A549 (cell line): ENCODE results near the gene SERPIND1.
"Not testable (repeated sequence)": the region's sequence is repeated elsewhere in the genome, so short reads cannot be mapped to it uniquely, and the experiment has no call there.

Experiments
- BHLHE40 ChIP-seq: IDR thresholded peaks from 2 replicates; pipeline ENCODE4 v1.6.1; 2012; ENCODE audit warnings: low read depth, low read length, inconsistent platforms
- EP300 ChIP-seq, 2 experiments: fragments of >200 bp; sonication (Bioruptor Twin); formaldehyde crosslinking; IDR thresholded peaks; 2 replicates in 1 of 2; 3 replicates in 1 of 2; pipeline ENCODE4 v1.6.1; 2016 to 2017
- FOXS1 ChIP-seq: fragments of 250-450 bp; sonication (Bioruptor Pico); IDR thresholded peaks from 2 replicates; pipeline ENCODE4 v1.5.0; 2020; ENCODE audit warnings: mild to moderate bottlenecking, moderate library complexity
- HDAC2 ChIP-seq: fragments of 200-600 bp; sonication (generic); IDR thresholded peaks from 2 replicates; pipeline ENCODE4 v1.6.1; 2016
- HOXA7 ChIP-seq: fragments of 250-450 bp; sonication (Bioruptor Pico); IDR thresholded peaks from 2 replicates; pipeline ENCODE4 v1.5.0; 2020; ENCODE audit warnings: mild to moderate bottlenecking, moderate library complexity
- JUNB ChIP-seq: fragments of >200 bp; sonication (Bioruptor Twin); formaldehyde crosslinking; IDR thresholded peaks from 2 replicates; pipeline ENCODE4 v1.6.1; 2016
- POLR2A ChIP-seq: IDR thresholded peaks from 2 replicates; pipeline ENCODE4 v1.6.1; 2012; ENCODE audit warnings: mild to moderate bottlenecking, low read length
- POLR2AphosphoS2 ChIP-seq: conservative IDR thresholded peaks from 2 replicates; pipeline ENCODE4 v1.6.1; 2012; ENCODE audit warnings: low read length, improper control_type of control experiment, inconsistent platforms
- RAD21 ChIP-seq, 2 experiments: fragments of >200 bp in 1 of 2; sonication (Bioruptor Twin) in 1 of 2; formaldehyde crosslinking in 1 of 2; IDR thresholded peaks in 1 of 2; conservative IDR thresholded peaks in 1 of 2; 2 replicates in 1 of 2; 3 replicates in 1 of 2; pipeline ENCODE4 v1.6.1; 2012 to 2018; ENCODE audit warnings: inconsistent platforms in 1 of 2
- RFX5 ChIP-seq: fragments of 450-650 bp; IDR thresholded peaks from 2 replicates; pipeline ENCODE4 v1.7.1; 2014; ENCODE audit warnings: antibody characterized with exemption, mild to moderate bottlenecking, moderate library complexity
- TP53 ChIP-seq: fragments of 250-450 bp; sonication (Bioruptor Pico); IDR thresholded peaks from 2 replicates; pipeline ENCODE4 v1.5.0; 2021; ENCODE audit warnings: mild to moderate bottlenecking, moderate library complexity
- TF ChIP-seq, protein P1 (sequence below): fragments of >200 bp; sonication (Bioruptor Twin); formaldehyde crosslinking; IDR thresholded peaks from 3 replicates; pipeline ENCODE4 v1.5.1; 2016
- TF ChIP-seq, protein P2 (sequence below): fragments of 200-600 bp; sonication (generic); IDR thresholded peaks from 2 replicates; pipeline ENCODE4 v1.6.1; 2016; ENCODE audit warnings: antibody characterized with exemption, mild to moderate bottlenecking, moderate library complexity

DNA sequence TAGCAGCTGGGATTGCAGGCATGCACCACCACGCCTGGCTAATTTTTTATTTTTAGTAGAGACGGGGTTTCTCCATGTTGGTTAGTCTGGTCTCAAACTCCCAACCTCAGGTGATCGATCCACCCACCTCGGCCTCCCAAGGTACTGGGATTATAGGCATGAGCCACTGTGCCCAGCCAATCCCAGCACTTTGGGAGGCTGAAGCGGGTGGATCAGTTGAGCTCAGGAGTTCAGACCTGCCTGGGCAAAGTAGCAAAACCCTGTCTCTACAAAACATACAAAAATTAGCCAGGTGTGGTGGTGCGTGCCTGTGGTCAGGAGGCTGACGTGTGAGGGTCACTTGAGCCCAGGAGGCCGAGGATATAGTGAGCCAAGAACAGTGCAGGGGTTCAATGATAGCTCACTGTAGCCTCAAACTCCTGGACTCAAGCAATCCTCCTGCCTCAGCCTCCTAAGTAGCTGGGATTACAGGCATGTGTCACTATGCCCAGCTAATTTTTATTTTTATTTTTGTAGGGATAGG, 47.9 kb downstream of the SERPIND1 start:
- not testable (repeated sequence) for TF ChIP-seq HOXA7; BHLHE40; RFX5; POLR2AphosphoS2; TP53 (CRISPR knock-in tag); EP300 (IDR thresholded peaks at IDR 0.05); POLR2A; RAD21 (conservative IDR thresholded peaks at IDR 0.05 in 1 of 2, IDR thresholded peaks at IDR 0.05 in 1 of 2); JUNB; HDAC2; FOXS1 (CRISPR knock-in tag)
- TF ChIP-seq, protein P1, sequence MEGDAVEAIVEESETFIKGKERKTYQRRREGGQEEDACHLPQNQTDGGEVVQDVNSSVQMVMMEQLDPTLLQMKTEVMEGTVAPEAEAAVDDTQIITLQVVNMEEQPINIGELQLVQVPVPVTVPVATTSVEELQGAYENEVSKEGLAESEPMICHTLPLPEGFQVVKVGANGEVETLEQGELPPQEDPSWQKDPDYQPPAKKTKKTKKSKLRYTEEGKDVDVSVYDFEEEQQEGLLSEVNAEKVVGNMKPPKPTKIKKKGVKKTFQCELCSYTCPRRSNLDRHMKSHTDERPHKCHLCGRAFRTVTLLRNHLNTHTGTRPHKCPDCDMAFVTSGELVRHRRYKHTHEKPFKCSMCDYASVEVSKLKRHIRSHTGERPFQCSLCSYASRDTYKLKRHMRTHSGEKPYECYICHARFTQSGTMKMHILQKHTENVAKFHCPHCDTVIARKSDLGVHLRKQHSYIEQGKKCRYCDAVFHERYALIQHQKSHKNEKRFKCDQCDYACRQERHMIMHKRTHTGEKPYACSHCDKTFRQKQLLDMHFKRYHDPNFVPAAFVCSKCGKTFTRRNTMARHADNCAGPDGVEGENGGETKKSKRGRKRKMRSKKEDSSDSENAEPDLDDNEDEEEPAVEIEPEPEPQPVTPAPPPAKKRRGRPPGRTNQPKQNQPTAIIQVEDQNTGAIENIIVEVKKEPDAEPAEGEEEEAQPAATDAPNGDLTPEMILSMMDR, result not testable (repeated sequence)
- TF ChIP-seq, protein P2, sequence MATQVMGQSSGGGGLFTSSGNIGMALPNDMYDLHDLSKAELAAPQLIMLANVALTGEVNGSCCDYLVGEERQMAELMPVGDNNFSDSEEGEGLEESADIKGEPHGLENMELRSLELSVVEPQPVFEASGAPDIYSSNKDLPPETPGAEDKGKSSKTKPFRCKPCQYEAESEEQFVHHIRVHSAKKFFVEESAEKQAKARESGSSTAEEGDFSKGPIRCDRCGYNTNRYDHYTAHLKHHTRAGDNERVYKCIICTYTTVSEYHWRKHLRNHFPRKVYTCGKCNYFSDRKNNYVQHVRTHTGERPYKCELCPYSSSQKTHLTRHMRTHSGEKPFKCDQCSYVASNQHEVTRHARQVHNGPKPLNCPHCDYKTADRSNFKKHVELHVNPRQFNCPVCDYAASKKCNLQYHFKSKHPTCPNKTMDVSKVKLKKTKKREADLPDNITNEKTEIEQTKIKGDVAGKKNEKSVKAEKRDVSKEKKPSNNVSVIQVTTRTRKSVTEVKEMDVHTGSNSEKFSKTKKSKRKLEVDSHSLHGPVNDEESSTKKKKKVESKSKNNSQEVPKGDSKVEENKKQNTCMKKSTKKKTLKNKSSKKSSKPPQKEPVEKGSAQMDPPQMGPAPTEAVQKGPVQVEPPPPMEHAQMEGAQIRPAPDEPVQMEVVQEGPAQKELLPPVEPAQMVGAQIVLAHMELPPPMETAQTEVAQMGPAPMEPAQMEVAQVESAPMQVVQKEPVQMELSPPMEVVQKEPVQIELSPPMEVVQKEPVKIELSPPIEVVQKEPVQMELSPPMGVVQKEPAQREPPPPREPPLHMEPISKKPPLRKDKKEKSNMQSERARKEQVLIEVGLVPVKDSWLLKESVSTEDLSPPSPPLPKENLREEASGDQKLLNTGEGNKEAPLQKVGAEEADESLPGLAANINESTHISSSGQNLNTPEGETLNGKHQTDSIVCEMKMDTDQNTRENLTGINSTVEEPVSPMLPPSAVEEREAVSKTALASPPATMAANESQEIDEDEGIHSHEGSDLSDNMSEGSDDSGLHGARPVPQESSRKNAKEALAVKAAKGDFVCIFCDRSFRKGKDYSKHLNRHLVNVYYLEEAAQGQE, result not testable (repeated sequence)
